ENCODE data around the gene WDR3. TPM values are rescaled to one million over a fixed set of nuclear protein-coding genes. Genes with fewer than 3 reads are reported as not detected.

The WDR3 gene
- total RNA-seq, 1 experiment from 2014 or later, result 30.7 TPM

DNA sequence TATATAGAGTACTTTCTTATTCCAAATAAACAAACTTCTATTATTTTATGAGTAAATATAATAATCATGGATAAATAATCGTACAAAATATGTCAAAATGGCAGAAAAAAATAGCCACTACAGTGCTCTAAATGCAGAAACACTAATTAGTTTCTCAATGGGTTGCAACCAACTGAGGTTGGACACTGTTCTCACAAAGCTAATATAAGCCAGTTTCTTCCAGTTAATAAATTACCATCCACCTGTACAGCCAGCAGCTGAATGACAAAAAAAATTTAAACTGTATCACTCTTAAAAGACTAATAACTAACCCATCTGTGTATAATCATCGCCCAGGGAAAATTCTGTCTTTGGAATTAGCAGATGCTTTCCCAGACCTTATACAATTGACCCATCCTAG lies 37.0 kb upstream of the WDR3 start:
- ATAC-seq, result no peak
- no TSS peak for BruUV-seq (replicated peaks)
- DNase-seq (ENCODE audit: low read depth, low spot score), result no peak
- ChIA-PET POLR2A (interaction anchor here (0.7 kb wide), 1 partner anchor 142 kb away, joined by 3 read pairs; no protein-coding TSS in a partner anchor), CTCF (no interaction called here)
- no peaks in the 10 kb centered on the region for H3K27me3 ChIP-seq (ENCODE audit: control insufficient read depth, insufficient read depth, low read length)
- peaks cover 2% of the 10 kb centered on the region; the same call in 1 of the 2 replicates for H3K36me3 ChIP-seq (ENCODE audit: control insufficient read depth, insufficient read depth, low read length)
- H3K4me3 ChIP-seq (ENCODE audit: low read depth in 2 of 2, low read length in 2 of 2), result no peak overlapping the region
- H3K9me3 ChIP-seq (ENCODE audit: control insufficient read depth, insufficient read depth, low read depth, low read length), result no peaks in the 10 kb centered on the region
- H3K27ac ChIP-seq (ENCODE audit: low read length), result no peak overlapping the region
- intact Hi-C loops (cut with micrococcal nuclease; ENCODE audit: unreplicated experiment) (loop anchor here (10.0 kb wide), 3 partner anchors 78 to 378 kb away; no protein-coding TSS in a partner anchor), in situ Hi-C loops (cut with HindIII; ENCODE audit: low pct_unique_long_range_greater_than_20kb, low sequenced_read_pairs) (no loop called here)
- TF ChIP-seq TCF7L2 (IDR thresholded peaks at IDR 0.05; ENCODE audit: low read depth, low read length) (no peak), SIN3A (IDR thresholded peaks at IDR 0.05; ENCODE audit: borderline replicate concordance, insufficient read depth, low read depth, low read length) (no peak), POLR2AphosphoS5 (IDR thresholded peaks at IDR 0.05; ENCODE audit: low read depth, low read length) (no peak)
- TF ChIP-seq, protein P1, sequence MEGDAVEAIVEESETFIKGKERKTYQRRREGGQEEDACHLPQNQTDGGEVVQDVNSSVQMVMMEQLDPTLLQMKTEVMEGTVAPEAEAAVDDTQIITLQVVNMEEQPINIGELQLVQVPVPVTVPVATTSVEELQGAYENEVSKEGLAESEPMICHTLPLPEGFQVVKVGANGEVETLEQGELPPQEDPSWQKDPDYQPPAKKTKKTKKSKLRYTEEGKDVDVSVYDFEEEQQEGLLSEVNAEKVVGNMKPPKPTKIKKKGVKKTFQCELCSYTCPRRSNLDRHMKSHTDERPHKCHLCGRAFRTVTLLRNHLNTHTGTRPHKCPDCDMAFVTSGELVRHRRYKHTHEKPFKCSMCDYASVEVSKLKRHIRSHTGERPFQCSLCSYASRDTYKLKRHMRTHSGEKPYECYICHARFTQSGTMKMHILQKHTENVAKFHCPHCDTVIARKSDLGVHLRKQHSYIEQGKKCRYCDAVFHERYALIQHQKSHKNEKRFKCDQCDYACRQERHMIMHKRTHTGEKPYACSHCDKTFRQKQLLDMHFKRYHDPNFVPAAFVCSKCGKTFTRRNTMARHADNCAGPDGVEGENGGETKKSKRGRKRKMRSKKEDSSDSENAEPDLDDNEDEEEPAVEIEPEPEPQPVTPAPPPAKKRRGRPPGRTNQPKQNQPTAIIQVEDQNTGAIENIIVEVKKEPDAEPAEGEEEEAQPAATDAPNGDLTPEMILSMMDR (IDR thresholded peaks at IDR 0.05), result no peak
- H3K4me1 ChIP-seq (ENCODE audit: control insufficient read depth, insufficient read depth, low read length), result no peaks in the 10 kb centered on the region

DNA sequence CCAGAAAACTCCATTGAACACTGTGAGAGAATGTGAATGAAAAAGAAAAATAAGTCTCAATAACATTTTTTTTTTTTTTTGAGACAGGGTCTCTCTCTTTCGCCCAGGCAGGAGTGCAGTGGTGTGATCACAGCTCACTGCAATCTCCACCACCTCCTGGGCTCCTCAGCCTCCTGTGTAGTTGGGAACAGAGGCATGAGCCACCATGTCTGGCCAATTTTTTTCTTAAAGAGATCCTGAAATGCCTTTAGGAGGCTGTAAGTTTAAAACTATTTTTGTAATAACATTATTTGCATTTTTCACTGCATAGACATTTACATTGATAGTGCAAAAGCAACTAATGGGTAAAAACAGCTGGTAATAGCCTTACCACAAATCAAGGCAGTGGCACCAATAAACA lies 35.5 kb upstream of the WDR3 start:
- no peak for ATAC-seq
- Histone ChIP-seq H3K4me1 (ENCODE audit: control insufficient read depth, insufficient read depth, low read length) (no peaks in the 10 kb centered on the region), H3K27me3 (ENCODE audit: control insufficient read depth, insufficient read depth, low read length) (no peaks in the 10 kb centered on the region), H3K4me3 (ENCODE audit: low read depth in 2 of 2, low read length in 2 of 2) (no peak overlapping the region), H3K27ac (ENCODE audit: low read length) (no peak overlapping the region), H3K36me3 (ENCODE audit: control insufficient read depth, insufficient read depth, low read length) (peaks cover 6% of the 10 kb centered on the region; the same call in 1 of the 2 replicates), H3K9me3 (ENCODE audit: control insufficient read depth, insufficient read depth, low read depth, low read length) (no peaks in the 10 kb centered on the region)
- intact Hi-C loops (cut with micrococcal nuclease; ENCODE audit: unreplicated experiment), result loop anchor here (10.0 kb wide), 3 partner anchors 79 to 379 kb away; no protein-coding TSS in a partner anchor
- CTCF ChIA-PET, result no interaction called here
- POLR2A ChIA-PET, result no interaction called here
- BruUV-seq (replicated peaks), result no TSS peak
- no peak for TF ChIP-seq TCF7L2 (IDR thresholded peaks at IDR 0.05; ENCODE audit: low read depth, low read length)
- TF ChIP-seq SIN3A (IDR thresholded peaks at IDR 0.05; ENCODE audit: borderline replicate concordance, insufficient read depth, low read depth, low read length), result no peak
- TF ChIP-seq, protein P2, sequence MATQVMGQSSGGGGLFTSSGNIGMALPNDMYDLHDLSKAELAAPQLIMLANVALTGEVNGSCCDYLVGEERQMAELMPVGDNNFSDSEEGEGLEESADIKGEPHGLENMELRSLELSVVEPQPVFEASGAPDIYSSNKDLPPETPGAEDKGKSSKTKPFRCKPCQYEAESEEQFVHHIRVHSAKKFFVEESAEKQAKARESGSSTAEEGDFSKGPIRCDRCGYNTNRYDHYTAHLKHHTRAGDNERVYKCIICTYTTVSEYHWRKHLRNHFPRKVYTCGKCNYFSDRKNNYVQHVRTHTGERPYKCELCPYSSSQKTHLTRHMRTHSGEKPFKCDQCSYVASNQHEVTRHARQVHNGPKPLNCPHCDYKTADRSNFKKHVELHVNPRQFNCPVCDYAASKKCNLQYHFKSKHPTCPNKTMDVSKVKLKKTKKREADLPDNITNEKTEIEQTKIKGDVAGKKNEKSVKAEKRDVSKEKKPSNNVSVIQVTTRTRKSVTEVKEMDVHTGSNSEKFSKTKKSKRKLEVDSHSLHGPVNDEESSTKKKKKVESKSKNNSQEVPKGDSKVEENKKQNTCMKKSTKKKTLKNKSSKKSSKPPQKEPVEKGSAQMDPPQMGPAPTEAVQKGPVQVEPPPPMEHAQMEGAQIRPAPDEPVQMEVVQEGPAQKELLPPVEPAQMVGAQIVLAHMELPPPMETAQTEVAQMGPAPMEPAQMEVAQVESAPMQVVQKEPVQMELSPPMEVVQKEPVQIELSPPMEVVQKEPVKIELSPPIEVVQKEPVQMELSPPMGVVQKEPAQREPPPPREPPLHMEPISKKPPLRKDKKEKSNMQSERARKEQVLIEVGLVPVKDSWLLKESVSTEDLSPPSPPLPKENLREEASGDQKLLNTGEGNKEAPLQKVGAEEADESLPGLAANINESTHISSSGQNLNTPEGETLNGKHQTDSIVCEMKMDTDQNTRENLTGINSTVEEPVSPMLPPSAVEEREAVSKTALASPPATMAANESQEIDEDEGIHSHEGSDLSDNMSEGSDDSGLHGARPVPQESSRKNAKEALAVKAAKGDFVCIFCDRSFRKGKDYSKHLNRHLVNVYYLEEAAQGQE (IDR thresholded peaks at IDR 0.05; ENCODE audit: insufficient read depth in 1 of 2, low read depth in 2 of 2, low read length in 1 of 2), result no peak
- TF ChIP-seq, protein P1 (IDR thresholded peaks at IDR 0.05), result no peak
- no peak for TF ChIP-seq POLR2AphosphoS5 (IDR thresholded peaks at IDR 0.05; ENCODE audit: low read depth, low read length)
- in situ Hi-C loops (cut with HindIII; ENCODE audit: low pct_unique_long_range_greater_than_20kb, low sequenced_read_pairs), result no loop called here
- DNase-seq (ENCODE audit: low read depth, low spot score), result no peak

Measured in Panc1 (cell line).